UCSD-AML1 (cell line): ENCODE results near the gene KRT33A.

ENCODE experiments used
- DNase-seq: peaks from one replicate; lab custom pipeline; 2025; ENCODE audit not compliant: unreplicated experiment; lab: John Stamatoyannopoulos, UW

KRT33A gene

GRCh38 chr17:41331606-41332005 lies 19.0 kb downstream of the KRT33A start:
- no peak for DNase-seq

DNA sequence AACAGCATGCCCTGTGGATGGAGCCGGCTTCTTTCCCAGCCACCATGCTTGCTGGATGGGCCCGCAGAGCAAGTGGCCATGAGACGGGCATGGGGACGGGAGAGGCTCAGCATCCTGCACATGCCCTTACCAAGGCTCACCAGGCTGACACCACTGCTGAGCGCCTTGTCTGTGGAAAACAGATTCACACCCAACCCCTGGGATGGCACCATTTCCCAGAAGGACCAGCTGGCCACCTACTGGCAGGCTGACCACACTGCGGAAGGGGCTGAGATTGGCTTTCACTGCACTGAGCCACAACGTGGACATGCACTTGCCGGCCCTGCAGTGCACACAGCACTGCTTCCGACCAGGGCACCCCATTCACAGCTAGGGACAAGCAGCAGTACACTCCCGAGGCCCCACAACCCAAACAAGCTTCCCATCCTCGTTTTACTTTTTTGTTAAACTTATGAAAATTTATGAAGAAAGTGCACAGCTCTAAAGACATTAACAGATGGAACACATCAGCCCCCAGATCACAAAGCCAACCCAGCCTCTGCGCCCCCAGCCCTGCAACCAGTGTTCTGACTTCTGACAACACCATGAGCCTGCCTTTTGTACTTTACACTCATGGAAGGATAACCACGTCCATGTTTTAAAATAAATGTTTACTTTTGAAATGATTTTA lies 21.2 kb downstream of the KRT33A start:
- DNase-seq: peak; percentile 27

DNA sequence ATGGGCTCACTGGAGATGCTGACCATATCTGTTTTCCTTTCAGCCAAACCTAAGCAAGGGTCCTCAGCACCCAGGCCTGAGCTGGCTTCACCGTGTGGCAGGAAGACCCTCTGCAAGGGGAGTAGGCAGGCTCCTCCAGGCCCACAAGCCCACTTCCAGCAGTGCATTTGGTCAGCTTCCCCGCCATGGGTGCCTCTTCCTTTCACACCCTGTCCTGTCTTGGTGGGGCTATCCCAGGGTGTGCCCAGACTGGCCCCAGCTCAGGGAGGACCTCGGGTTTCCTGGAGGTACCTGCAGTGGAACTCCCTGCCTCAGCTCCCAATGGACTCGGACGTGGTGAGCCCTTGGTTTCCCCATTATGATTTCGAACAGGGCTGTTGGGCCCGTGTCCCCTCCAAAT lies 22.4 kb downstream of the KRT33A start:
- no peak for DNase-seq

DNA sequence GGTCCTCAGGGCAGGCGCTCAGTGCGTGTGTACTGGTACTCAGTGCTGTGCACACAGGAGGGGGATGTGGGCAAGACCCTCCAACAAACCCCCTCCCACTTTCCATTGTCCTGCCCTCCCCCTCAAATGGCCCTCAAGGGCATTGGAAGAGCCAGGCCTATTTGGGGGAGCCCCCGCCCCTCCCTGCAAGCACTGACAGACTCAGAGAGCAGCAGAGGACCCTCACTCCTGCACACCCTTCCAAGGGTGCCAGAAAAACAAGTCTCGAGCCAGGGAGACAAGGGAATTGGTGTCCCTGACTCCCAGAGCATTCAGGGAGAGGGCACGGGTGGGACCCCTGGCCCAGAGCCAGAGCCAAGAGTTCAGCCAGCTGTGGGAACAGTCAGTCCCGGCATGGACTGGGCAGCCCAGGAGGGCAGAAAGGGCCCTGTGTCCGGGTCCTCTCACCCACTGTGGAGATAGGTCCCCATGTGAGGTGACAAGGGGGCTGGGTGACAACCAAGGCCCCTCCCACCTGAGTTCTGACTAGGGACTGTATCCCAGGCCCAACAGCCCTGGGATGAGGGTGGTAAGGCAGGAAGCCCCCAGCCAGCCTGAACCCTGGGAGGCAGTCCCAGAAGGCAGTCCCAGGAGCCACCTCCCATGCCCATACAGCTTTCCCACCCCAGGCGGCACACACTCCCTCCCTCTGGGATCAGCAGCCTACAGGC lies 23.1 kb downstream of the KRT33A start:
- no peak for DNase-seq

DNA sequence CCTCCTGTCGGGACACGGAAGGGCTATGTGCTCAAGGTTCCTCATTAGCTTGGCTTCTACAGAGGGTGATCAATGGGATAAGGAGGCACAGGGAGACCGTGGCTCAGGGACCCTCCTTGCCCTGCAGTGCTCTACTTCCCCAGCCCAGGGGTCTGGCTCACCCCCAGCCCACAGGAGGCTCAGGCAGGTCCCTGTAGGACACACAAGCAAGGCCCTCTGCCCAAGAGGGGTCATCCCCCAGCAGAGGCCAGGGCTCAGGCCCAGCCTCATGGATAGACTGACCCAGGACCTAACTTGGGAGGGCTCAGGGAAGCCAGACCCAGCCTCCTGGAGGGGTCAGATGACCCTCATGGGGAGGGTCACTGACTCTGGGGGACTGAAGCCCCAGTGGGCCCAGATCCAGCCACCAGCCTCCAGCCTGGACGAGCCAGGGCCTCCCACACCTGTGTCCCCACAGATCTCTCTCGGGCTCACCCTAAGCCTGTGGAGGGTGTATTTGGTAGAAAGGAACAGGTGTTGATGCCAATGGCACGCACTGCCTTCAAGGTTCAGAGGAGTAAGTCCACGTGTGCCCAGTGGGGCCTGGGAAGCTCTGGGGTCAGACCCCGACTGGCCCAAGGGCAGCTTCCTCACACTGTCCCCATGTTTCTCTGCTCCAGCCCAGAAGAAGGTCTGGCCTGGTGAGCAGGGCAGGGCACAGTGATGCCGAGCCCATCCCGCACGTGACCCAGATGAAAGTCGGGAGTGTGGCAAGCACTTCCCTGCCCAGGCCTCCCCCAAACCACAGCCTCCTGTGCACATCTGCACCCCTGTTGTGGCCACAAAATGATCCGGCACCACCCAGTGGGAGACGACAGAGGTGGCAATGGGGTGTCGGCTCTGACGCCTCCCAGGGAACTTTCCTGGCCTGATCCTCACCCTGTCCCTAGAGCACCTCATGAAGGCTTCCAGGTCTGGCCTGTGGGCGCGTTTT lies 24.2 kb downstream of the KRT33A start:
- no peak for DNase-seq

- DNase-seq: no peak
Measured at GRCh38 chr17:41325611-41326010, 25.0 kb downstream of the KRT33A start.

- DNase-seq: no peak
Measured at GRCh38 chr17:41325126-41325525, 25.5 kb downstream of the KRT33A start.

- DNase-seq: no peak
Measured at GRCh38 chr17:41324180-41325075, 26.2 kb downstream of the KRT33A start.

DNA sequence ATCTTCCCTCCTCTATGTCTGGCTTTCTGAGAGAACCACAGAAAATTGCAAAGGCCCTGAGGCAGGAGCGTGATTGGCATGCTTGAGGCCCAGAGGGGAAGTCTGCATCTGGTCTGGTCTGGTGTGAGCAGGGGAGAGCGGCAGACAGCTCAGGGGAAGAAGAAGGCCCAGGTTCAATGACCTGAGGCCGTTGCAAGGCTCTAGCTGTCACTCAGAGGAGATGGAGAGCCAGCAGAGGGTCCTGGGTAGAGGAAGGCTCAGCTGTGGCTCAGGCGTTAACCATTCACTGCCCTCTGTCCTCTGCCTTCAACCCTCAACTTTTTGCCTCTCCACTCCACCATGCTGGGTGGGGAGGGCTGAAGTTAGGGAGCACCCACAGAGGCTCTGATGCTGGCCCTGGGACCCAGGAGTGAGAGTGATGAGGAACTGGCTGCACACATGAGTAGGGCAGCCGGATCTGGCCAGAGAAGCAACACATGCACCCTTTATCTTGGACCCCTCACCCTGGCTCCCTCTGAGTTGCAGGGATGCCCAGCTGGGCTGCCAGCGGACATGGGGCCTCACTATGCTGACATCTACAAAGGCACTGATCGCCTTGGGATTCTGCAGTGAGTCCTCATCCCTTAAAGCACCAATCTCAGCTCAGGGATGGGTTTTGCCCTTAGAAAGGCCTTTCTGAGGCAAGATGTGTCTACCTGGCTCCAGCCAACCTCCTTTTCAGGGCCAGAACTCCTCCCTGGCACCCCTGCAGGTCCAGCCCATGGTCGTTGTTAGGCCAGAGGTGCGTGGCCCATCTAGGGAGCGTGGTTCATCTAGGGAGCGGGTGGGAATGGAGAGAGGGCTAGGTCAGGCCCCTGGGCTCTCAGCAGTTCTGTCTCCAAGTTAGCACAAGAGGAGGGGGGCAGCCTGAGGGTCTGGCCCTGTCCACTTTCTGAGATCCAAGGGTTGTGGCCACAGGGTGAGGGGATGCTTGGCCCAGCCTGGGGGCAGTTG lies 27.4 kb downstream of the KRT33A start:
- DNase-seq: no peak

- no peak for DNase-seq
Measured at GRCh38 chr17:41322094-41322902, 28.3 kb downstream of the KRT33A start.

DNA sequence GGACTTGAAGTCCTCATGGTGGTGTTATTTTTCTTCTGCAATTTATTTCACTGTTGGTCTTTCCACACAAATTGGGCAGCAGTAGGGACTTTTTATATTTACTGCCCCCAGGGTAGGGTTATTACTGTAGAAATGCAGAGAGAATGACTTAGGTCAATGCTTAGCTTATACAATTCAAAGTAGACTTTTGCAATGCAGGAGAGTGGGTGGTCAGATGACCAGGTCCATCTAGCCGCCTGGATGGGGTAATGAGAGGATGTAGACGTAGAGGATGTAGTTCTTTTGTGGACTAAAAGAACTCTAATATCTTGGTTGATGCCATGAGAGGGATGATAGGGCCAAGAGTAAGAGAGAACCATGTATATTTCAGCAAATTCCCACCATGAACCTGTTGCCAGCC lies 32.4 kb downstream of the KRT33A start:
- no peak for DNase-seq

DNA sequence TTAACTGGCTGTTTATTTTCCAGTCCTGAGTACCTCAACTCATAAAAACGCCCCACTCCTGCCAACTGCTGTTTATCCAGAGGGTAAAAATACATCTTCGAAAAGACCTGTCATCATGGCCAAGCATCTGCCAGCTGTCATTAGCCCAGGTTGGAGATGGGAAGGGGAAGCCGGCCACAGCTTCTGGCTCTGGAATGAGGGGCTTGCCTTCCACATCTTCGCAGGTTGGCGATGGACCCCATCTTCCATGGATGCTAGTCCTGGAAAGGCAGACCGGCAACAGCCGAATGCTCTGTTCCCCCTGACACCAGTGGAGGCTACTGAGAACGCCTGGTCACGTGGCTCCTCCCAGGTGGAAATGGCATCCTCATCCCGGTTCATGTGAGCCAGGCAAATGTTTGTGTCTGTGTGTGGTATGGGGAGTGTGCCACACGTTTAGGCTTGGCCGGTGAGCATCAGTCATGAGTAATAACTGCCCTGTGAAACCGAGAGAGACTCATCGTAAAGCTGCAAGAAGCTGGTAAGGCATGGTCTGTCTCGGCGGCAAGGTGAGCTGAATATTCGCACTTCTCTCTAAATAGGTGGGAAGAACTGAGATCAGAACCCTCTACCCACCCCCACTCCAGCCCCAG lies 34.7 kb downstream of the KRT33A start:
- DNase-seq: no peak

- no peak for DNase-seq
Measured at GRCh38 chr17:41315204-41315794, 35.3 kb downstream of the KRT33A start, which contains the start of gene KRTAP17-1. TSS of gene KRTAP17-1 (minus strand) at chr17:41315710. CDS start at chr17:41315650, 60 bp downstream.

DNA sequence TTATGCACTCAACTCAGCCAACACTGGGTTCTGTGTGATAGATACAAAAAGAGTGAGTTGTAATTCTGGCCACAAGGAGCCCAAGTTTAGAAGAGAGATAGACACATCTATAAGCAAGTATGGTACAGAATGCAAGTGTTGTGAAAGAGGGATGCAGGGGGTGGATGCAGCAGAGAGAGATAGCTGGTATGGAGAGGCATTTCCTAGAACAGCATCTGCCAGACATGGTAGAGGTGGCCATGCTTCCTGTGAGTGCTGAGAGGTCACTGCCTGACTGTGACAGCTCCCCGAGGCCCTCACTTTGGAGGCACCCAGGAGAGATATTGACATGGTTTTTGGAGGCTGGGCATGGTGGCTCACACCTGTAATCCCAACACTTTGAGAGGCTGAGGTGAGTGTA lies 39.5 kb downstream of the KRT33A start:
- no peak for DNase-seq

DNA sequence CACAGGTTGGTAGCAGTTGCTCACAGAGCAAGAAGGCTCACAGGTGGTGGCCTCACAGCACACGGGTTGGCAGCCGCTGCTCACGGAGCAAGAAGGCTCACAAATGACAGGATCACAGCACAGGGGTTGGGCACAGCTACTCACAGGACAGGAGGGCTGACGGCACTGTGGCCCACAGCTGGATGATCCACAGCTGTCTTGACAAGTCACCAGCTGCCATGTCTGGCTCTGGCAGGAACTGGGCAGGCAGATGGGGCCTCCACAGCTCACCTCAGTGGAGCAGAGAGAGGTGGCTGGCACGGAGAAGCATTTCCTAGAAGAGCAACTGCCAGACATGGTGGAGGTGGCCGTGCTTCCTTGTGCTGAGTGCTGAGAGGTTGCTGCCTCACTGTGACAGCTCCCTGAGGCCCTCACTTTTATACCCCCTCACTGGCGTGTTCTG lies 41.7 kb downstream of the KRT33A start, which contains the start of gene KRTAP16-1:
TSS of gene KRTAP16-1 (minus strand) at position 392 of the 442 bp plus-strand sequence. CDS start at position 336, 56 bp downstream.
- DNase-seq: peak; percentile 54

- peak; percentile 69 for DNase-seq
Measured at GRCh38 chr17:41308251-41308917, 42.2 kb downstream of the KRT33A start.

GRCh38 chr17:41307647-41308046 lies 43.0 kb downstream of the KRT33A start:
- DNase-seq: no peak
